H1 (cell line): Measurements from ENCODE around the gene NEGR1. TPM values are rescaled to one million over a fixed set of nuclear protein-coding genes. Genes with fewer than 3 reads are reported as not detected.

ENCODE experiments used
- CTCF ChIA-PET: fragments of 300-600 bp; sonication (Branson Sonifier 250); formaldehyde crosslinking; loops from one replicate; lab custom pipeline; 2021; ENCODE audit not compliant: partially characterized antibody; lab: Charles Lee
- POLR2A ChIA-PET: fragments of 300-600 bp; sonication (Branson Sonifier 250); formaldehyde crosslinking; loops from one replicate; lab custom pipeline; 2021; ENCODE audit warnings: inconsistent platforms; ENCODE audit not compliant: partially characterized antibody; lab: Charles Lee
- DNase-seq, 2 experiments: peaks; one replicate each; pipeline versions ENCODE4 v3.0.0 to v3.0.0-alpha.2; 2010 to 2022; ENCODE audit warnings: low spot score in 2 of 2, low read depth in 1 of 2, mixed read lengths in 1 of 2
- FAIRE-seq: peaks from 2 replicates; lab custom pipeline; 2011; peaks lifted over from hg19 to GRCh38; lab: Jason Lieb, UNC
- H2AFZ ChIP-seq: 2 replicates; pipeline ENCODE4 v1.8.1; 2012; ENCODE audit warnings: low read length, inconsistent platforms
- H2AK5ac ChIP-seq: 2 replicates; pipeline ENCODE4 v1.6.1; 2013; ENCODE audit warnings: low read depth, low read length
- H2BK120ac ChIP-seq: replicated peaks from 2 replicates; pipeline ENCODE3; 2013; ENCODE audit warnings: low read depth, low read length, inconsistent platforms
- H2BK12ac ChIP-seq: 2 replicates; pipeline ENCODE4 v1.6.1; 2013; ENCODE audit warnings: low read depth, low read length
- H2BK15ac ChIP-seq: 2 replicates; pipeline ENCODE4 v1.6.1; 2013; ENCODE audit warnings: low read length
- H2BK20ac ChIP-seq: 2 replicates; pipeline ENCODE4 v1.6.1; 2013; ENCODE audit warnings: low read length
- H2BK5ac ChIP-seq: 2 replicates; pipeline ENCODE4 v1.6.1; 2013; ENCODE audit warnings: low read depth, low read length
- H3K14ac ChIP-seq: 2 replicates; pipeline ENCODE4 v1.6.1; 2013; ENCODE audit warnings: inconsistent platforms; ENCODE audit not compliant: insufficient read length
- H3K18ac ChIP-seq: 2 replicates; pipeline ENCODE4 v1.6.1; 2013; ENCODE audit warnings: low read length; ENCODE audit errors: extremely low read depth
- H3K23ac ChIP-seq: 2 replicates; pipeline ENCODE4 v1.6.1; 2013; ENCODE audit warnings: inconsistent platforms; ENCODE audit not compliant: insufficient read length
- H3K23me2 ChIP-seq: 2 replicates; pipeline ENCODE4 v1.6.1; 2013; ENCODE audit warnings: low read depth, low read length
- H3K27ac ChIP-seq: 2 replicates; pipeline ENCODE4 v1.6.1; 2011; ENCODE audit warnings: low read depth, low read length, inconsistent platforms
- H3K27me3 ChIP-seq, 4 experiments: replicated peaks in 1 of 4; 1 replicate in 1 of 4; 2 replicates in 3 of 4; pipeline versions ENCODE4 v1.6.1 to v1.8.1; 2011 to 2013; ENCODE audit warnings: low read length in 3 of 4, mild to moderate bottlenecking in 3 of 4, inconsistent platforms in 2 of 4, mixed read lengths in 2 of 4, moderate library complexity in 1 of 4; ENCODE audit not compliant: control insufficient read depth in 3 of 4, insufficient read depth in 3 of 4; ENCODE audit errors: extremely low read depth in 1 of 4
- H3K36me3 ChIP-seq, 4 experiments: 2 replicates each; pipeline versions ENCODE4 v1.6.1 to v1.8.1; 2011 to 2013; ENCODE audit warnings: mild to moderate bottlenecking in 4 of 4, low read length in 3 of 4, moderate library complexity in 2 of 4, control low read depth in 1 of 4, inconsistent platforms in 1 of 4; ENCODE audit not compliant: insufficient read depth in 4 of 4, control insufficient read depth in 2 of 4
- H3K4ac ChIP-seq: replicated peaks from 2 replicates; pipeline ENCODE3; 2013; ENCODE audit warnings: low read length, low read depth, mixed read lengths, inconsistent platforms; ENCODE audit not compliant: insufficient read length
- H3K4me1 ChIP-seq, 4 experiments: replicated peaks in 1 of 4; 1 replicate in 1 of 4; 2 replicates in 3 of 4; pipeline versions ENCODE4 v1.6.1 to v1.8.1; 2011 to 2013; ENCODE audit warnings: low read length in 3 of 4, inconsistent platforms in 2 of 4, mixed read lengths in 1 of 4; ENCODE audit not compliant: insufficient read depth in 4 of 4, control insufficient read depth in 3 of 4
- H3K4me2 ChIP-seq, 2 experiments: 2 replicates each; pipeline versions ENCODE4 v1.6.1 to v1.8.1; 2011 to 2013; ENCODE audit warnings: low read depth in 2 of 2, low read length in 2 of 2, control low read depth in 1 of 2, inconsistent platforms in 1 of 2, mild to moderate bottlenecking in 1 of 2; ENCODE audit not compliant: insufficient read depth in 1 of 2
- H3K4me3 ChIP-seq, 4 experiments: fragments of 200-600, 300-600 bp in 1 of 4; sonication (generic), shearing (Covaris generic), sonication (Bioruptor Twin) in 1 of 4; 2 replicates each; pipeline versions ENCODE4 v1.5.1 to v1.8.1; 2011 to 2016; ENCODE audit warnings: low read length in 4 of 4, low read depth in 3 of 4, control low read depth in 2 of 4, inconsistent platforms in 2 of 4, mild to moderate bottlenecking in 2 of 4, mixed read lengths in 1 of 4, moderate library complexity in 1 of 4; ENCODE audit not compliant: insufficient read depth in 2 of 4; ENCODE audit errors: extremely low read depth in 1 of 4
- H3K56ac ChIP-seq: replicated peaks from 2 replicates; pipeline ENCODE3; 2013; ENCODE audit warnings: low read depth, mild to moderate bottlenecking, mixed read lengths, low read length, inconsistent platforms; ENCODE audit not compliant: insufficient read length
- H3K79me1 ChIP-seq: 2 replicates; pipeline ENCODE4 v1.6.1; 2013; ENCODE audit warnings: low read depth, low read length, control low read depth
- H3K79me2 ChIP-seq, 2 experiments: 2 replicates each; pipeline versions ENCODE4 v1.6.1 to v1.8.1; 2012 to 2013; ENCODE audit warnings: low read length in 2 of 2, mild to moderate bottlenecking in 2 of 2, inconsistent platforms in 1 of 2; ENCODE audit not compliant: insufficient read depth in 2 of 2, control insufficient read depth in 1 of 2
- H3K9ac ChIP-seq, 4 experiments: replicated peaks in 1 of 4; 1 replicate in 1 of 4; 2 replicates in 3 of 4; pipeline versions ENCODE4 v1.6.1 to v1.8.1; 2011 to 2013; ENCODE audit warnings: low read depth in 3 of 4, low read length in 3 of 4, control low read depth in 2 of 4, mild to moderate bottlenecking in 2 of 4, moderate library complexity in 2 of 4, inconsistent platforms in 1 of 4; ENCODE audit errors: extremely low read depth in 1 of 4
- H3K9me3 ChIP-seq, 2 experiments: 2 replicates each; pipeline versions ENCODE4 v1.6.1 to v1.8.1; 2012 to 2013; ENCODE audit warnings: mild to moderate bottlenecking in 2 of 2, moderate library complexity in 2 of 2, control low read depth in 1 of 2, inconsistent platforms in 1 of 2, low read depth in 1 of 2, low read length in 1 of 2, mixed read lengths in 1 of 2; ENCODE audit not compliant: insufficient read depth in 2 of 2
- H4K20me1 ChIP-seq, 2 experiments: replicated peaks in 1 of 2; 2 replicates each; pipeline versions ENCODE3 to v1.8.1; 2011 to 2013; ENCODE audit warnings: inconsistent platforms in 2 of 2, low read length in 2 of 2, mild to moderate bottlenecking in 1 of 2; ENCODE audit not compliant: insufficient read depth in 2 of 2, control insufficient read depth in 1 of 2
- H4K5ac ChIP-seq: 2 replicates; pipeline ENCODE4 v1.6.1; 2013; ENCODE audit warnings: low read length, low read depth, mixed read lengths, inconsistent platforms; ENCODE audit not compliant: insufficient read length
- H4K8ac ChIP-seq: 2 replicates; pipeline ENCODE4 v1.8.0; 2013; ENCODE audit warnings: mild to moderate bottlenecking, moderate library complexity, low read length, inconsistent platforms; ENCODE audit not compliant: insufficient read depth; ENCODE audit errors: extremely low read depth
- H4K91ac ChIP-seq: replicated peaks from 2 replicates; pipeline ENCODE3; 2013; ENCODE audit warnings: low read length, mixed read lengths, inconsistent platforms; ENCODE audit not compliant: insufficient read length
- WGBS, 2 experiments: shearing (Covaris generic) in 1 of 2; methylation state at CpG; one replicate each; pipeline versions ENCODE4 v1.1.6 to v1.1.7; 2013 to 2015; ENCODE audit warnings: low lambda C conversion rate in 2 of 2, mixed read lengths in 2 of 2, inconsistent platforms in 1 of 2, low coverage in 1 of 2, missing lambda C conversion rate in 1 of 2; ENCODE audit not compliant: insufficient replicate concordance in 2 of 2, insufficient coverage in 1 of 2, insufficient read length in 1 of 2; ENCODE audit errors: extremely low coverage in 1 of 2, missing lambda C conversion rate in 1 of 2; 5-methylcytosine and 5-hydroxymethylcytosine counted together
- polyA plus RNA-seq, 7 experiments: library from polyadenylated mRNA; depleted of rRNA in 3 of 7; stranded (reverse) in 5 of 7; unstranded in 2 of 7; fragments of >200 nt in 5 of 7; fragments of 200-250 nt in 2 of 7; gene quantifications; 1 replicate in 5 of 7; 2 replicates in 1 of 7; 4 replicates in 1 of 7; pipeline versions ENCODE4 v1.2.1 to v1.2.3, GENCODE V29; 2011 to 2013; ENCODE audit warnings: missing spikeins in 2 of 7, mixed read lengths in 2 of 7
- total RNA-seq: library from RNA; stranded (reverse); fragmentation: NEBNext Ultra II Directional; extraction: Animal tissue kit (Norgen Biotek cat#: 25700); gene quantifications from 2 replicates; pipeline ENCODE4 v1.2.1, GENCODE V29; 2021

The NEGR1 gene
- total and polyA plus RNA-seq, 2 of the 8 experiments (the other 6 are each of a cell fraction or from before 2014, with no cell fraction given), result 0.71 to 1.3 TPM

DNA sequence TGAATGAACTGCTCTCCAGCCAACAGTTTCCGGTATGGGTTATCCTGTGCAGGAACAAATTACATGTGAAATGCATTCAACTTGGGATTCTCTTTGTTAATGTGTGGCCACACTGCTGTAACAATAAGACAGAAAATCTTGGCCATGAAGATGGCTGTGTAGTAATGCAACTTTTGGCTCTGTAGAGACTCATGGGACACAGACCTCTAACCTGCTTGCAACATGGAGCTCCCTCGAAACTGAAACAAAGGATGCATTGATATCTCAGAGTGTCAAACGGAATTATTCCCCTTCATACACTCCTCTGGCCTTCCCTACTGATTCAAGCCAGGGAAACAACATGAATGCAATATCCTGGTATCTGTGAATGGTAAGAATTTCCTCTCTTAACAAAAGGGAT lies 642.2 kb downstream of the NEGR1 start:
- Histone ChIP-seq H3K23me2 (no peaks in the 10 kb centered on the region), H3K79me1 (no peaks in the 10 kb centered on the region), H3K9me3 (no peaks in the 10 kb centered on the region), H2BK120ac (no peak overlapping the region), H3K4me2 (no peak overlapping the region), H2AFZ (no peak overlapping the region), H3K4me3 (no peak overlapping the region), H3K36me3 (no peaks in the 10 kb centered on the region), H4K5ac (no peak overlapping the region), H3K23ac (no peak overlapping the region), H3K9ac (no peak overlapping the region), H3K27me3 (no peaks in the 10 kb centered on the region), H3K27ac (no peak overlapping the region), H4K20me1 (no peaks in the 10 kb centered on the region), H2AK5ac (no peak overlapping the region), H3K4me1 (no peaks in the 10 kb centered on the region), H2BK20ac (no peak overlapping the region), H3K79me2 (no peaks in the 10 kb centered on the region), H4K91ac (no peak overlapping the region), H4K8ac (no peak overlapping the region), H2BK12ac (no peak overlapping the region), H3K56ac (no peak overlapping the region), H2BK15ac (no peak overlapping the region), H3K14ac (no peak overlapping the region), H2BK5ac (no peak overlapping the region), H3K4ac (no peak overlapping the region), H3K18ac (no peak overlapping the region)
- ChIA-PET POLR2A (no interaction called here), CTCF (interaction anchor here (1.9 kb wide), 1 partner anchor 13 kb away, joined by 4 read pairs; no protein-coding TSS in a partner anchor)
- DNase-seq, result no peak
- 90% methylated on average over 3 of the region's 3 CpGs; no CpG with 5 or more reads in 1 of the 2 experiments for WGBS, 2 experiments
- FAIRE-seq, result no peak
